ENCODE results near the gene SMAD3.

- TF ChIP-seq CTCF (conservative IDR thresholded peaks at IDR 0.05) (no peak), EZH2 (IDR thresholded peaks at IDR 0.05; ENCODE audit: low read depth) (no peak)
Measured at GRCh38 chr15:67019884-67020520, 45.4 kb upstream of the SMAD3 start.

Measured in PC-9 (cell line).